COLO829 (cell line): ENCODE measurements around the gene C15orf62.

ENCODE experiments used
- DNase-seq: peaks from one replicate; pipeline ENCODE4 v3.0.0; 2012; ENCODE audit warnings: low spot score

Gene C15orf62

GRCh38 chr15:40815042-40815698, 45.4 kb downstream of the C15orf62 start:
- no peak for DNase-seq

GRCh38 chr15:40819048-40819447, 49.3 kb downstream of the C15orf62 start:
- no peak for DNase-seq

GRCh38 chr15:40821195-40821594, 51.4 kb downstream of the C15orf62 start:
- no peak for DNase-seq
